ENCODE measurements around the gene ZNF462. TPM values are rescaled to one million over a fixed set of nuclear protein-coding genes. Genes with fewer than 3 reads are reported as not detected.
"Not testable (repeated sequence)": the region's sequence is repeated elsewhere in the genome, so short reads cannot be mapped to it uniquely, and the experiment has no call there.

The ZNF462 gene
- total RNA-seq, 1 donor from 2014 or later, result 154 TPM

DNA sequence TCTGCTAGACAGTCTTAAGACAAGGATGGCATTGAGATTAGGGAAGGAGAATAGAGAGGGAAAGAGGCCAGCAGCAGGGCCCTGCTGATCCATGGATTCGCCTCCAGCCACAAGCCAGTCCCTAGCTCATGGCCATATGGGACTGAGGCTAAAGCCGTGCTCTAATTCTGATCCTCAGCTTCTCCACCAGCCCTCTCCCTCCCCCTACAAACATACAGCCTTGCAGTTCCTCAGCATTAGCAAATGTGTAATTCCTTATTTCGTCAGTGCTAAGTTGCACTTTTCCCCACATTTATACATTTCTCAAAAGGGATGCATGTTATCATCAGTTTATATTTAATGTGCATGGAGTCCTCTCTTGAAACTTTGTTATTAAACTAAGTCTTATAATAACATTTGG is 34.8 kb downstream of the ZNF462 start:
- Mint-ChIP-seq H3K9me3 (peaks cover 30% of the 10 kb centered on the region), H3K36me3 (peaks cover 35% of the 10 kb centered on the region), H3K4me1 (peaks cover 49% of the 10 kb centered on the region), H3K27me3 (ENCODE audit: low read depth) (no peaks in the 10 kb centered on the region), H3K27ac (peak overlapping the region; percentile 89), H3K4me3 (no peak overlapping the region)
- TF ChIP-seq, protein P1, sequence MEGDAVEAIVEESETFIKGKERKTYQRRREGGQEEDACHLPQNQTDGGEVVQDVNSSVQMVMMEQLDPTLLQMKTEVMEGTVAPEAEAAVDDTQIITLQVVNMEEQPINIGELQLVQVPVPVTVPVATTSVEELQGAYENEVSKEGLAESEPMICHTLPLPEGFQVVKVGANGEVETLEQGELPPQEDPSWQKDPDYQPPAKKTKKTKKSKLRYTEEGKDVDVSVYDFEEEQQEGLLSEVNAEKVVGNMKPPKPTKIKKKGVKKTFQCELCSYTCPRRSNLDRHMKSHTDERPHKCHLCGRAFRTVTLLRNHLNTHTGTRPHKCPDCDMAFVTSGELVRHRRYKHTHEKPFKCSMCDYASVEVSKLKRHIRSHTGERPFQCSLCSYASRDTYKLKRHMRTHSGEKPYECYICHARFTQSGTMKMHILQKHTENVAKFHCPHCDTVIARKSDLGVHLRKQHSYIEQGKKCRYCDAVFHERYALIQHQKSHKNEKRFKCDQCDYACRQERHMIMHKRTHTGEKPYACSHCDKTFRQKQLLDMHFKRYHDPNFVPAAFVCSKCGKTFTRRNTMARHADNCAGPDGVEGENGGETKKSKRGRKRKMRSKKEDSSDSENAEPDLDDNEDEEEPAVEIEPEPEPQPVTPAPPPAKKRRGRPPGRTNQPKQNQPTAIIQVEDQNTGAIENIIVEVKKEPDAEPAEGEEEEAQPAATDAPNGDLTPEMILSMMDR (IDR thresholded peaks at IDR 0.05; ENCODE audit: unreplicated experiment), result no peak
- no peak for DNase-seq (ENCODE audit: low spot score in 2 of 2, unreplicated experiment in 2 of 2)

- peaks cover 61% of the 10 kb centered on the region for H3K36me3 Mint-ChIP-seq
Observed at GRCh38 chr9:106900523-106900922, 37.6 kb downstream of the ZNF462 start.

DNA sequence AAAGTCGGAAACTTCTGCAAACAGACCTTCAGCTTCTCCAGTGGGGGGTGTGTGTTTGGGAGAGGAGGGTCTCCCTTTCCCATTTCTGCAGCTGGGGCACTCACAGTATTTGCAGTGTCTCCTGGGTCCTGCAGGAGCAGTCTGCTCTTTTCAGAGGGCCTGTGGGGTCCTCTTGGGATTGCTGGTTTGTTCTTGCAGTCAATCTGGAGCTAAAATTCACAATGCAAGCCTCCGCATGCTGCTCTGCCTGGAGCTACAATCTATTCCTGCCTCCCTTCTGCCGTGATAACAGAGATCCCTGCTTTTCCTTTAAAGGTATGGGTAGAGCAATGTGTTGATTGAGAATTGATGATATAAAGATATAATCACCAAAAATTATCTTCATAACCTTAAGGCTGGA is 43.2 kb downstream of the ZNF462 start:
- H3K9me3 Mint-ChIP-seq, result peaks cover 55% of the 10 kb centered on the region

More at GRCh38 chr9:106900523-106900922, 37.6 kb downstream of the ZNF462 start:
- H3K9me3 Mint-ChIP-seq, result peaks cover 53% of the 10 kb centered on the region
- H3K27ac Mint-ChIP-seq; H3K27me3 Mint-ChIP-seq (ENCODE audit: low read depth); H3K4me3 Mint-ChIP-seq; DNase-seq (ENCODE audit: low spot score in 2 of 2, unreplicated experiment in 2 of 2): not testable (repeated sequence)
- H3K4me1 Mint-ChIP-seq, result peaks cover 28% of the 10 kb centered on the region

GRCh38 chr9:106911951-106912350 is 49.0 kb downstream of the ZNF462 start:
- peak overlapping the region; percentile 31 for H3K27ac Mint-ChIP-seq
- no peak overlapping the region for H3K4me3 Mint-ChIP-seq
- peaks cover 43% of the 10 kb centered on the region for H3K4me1 Mint-ChIP-seq
- no peaks in the 10 kb centered on the region for H3K27me3 Mint-ChIP-seq (ENCODE audit: low read depth)
- H3K36me3 Mint-ChIP-seq, result peaks cover 5% of the 10 kb centered on the region
- DNase-seq (ENCODE audit: low spot score in 2 of 2, unreplicated experiment in 2 of 2), result no peak
- peaks cover 3% of the 10 kb centered on the region for H3K9me3 Mint-ChIP-seq
- TF ChIP-seq, protein P1 (IDR thresholded peaks at IDR 0.05; ENCODE audit: unreplicated experiment), result no peak

More for the DNA sequence above, 43.2 kb downstream of the ZNF462 start:
- no peak for DNase-seq (ENCODE audit: low spot score in 2 of 2, unreplicated experiment in 2 of 2)
- Mint-ChIP-seq H3K27me3 (ENCODE audit: low read depth) (no peaks in the 10 kb centered on the region), H3K4me3 (no peak overlapping the region), H3K4me1 (peaks cover 10% of the 10 kb centered on the region), H3K36me3 (peaks cover 57% of the 10 kb centered on the region), H3K27ac (no peak overlapping the region)
- TF ChIP-seq, protein P1 (IDR thresholded peaks at IDR 0.05; ENCODE audit: unreplicated experiment), result no peak

DNA sequence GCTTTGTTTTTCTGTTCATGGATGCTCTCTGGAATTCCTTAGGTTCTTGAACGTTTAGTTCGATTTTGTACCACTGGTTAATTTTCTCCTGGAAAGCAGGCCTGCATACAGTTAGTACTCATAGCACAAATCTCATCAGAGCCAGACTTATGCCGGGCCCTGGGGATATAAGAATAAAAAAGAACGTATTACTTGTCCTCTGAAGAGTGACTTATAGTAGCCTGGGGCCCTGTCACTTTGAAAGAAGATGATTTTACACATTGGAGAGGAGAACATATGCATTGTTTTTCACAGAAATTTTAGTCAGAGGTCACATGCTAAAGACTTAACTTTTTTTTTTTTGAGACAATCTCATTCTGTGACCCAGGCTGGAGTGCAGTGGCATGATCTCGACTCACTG is 50.3 kb downstream of the ZNF462 start:
- no peak for DNase-seq (ENCODE audit: low spot score in 2 of 2, unreplicated experiment in 2 of 2)

GRCh38 chr9:106915851-106916250 is 52.9 kb downstream of the ZNF462 start:
- DNase-seq (ENCODE audit: low spot score in 2 of 2, unreplicated experiment in 2 of 2), result no peak
- H3K9me3 Mint-ChIP-seq, result no peaks in the 10 kb centered on the region
- peaks cover 9% of the 10 kb centered on the region for H3K36me3 Mint-ChIP-seq
- H3K4me3 Mint-ChIP-seq, result no peak overlapping the region
- peaks cover 57% of the 10 kb centered on the region for H3K4me1 Mint-ChIP-seq
- peak overlapping the region; percentile 98 for H3K27ac Mint-ChIP-seq
- H3K27me3 Mint-ChIP-seq (ENCODE audit: low read depth), result no peaks in the 10 kb centered on the region
- TF ChIP-seq, protein P1 (IDR thresholded peaks at IDR 0.05; ENCODE audit: unreplicated experiment), result no peak

More for the DNA sequence above, 50.3 kb downstream of the ZNF462 start:
- Mint-ChIP-seq H3K4me1 (peaks cover 49% of the 10 kb centered on the region), H3K27ac (peak overlapping the region; percentile 10), H3K4me3 (no peak overlapping the region), H3K27me3 (ENCODE audit: low read depth) (no peaks in the 10 kb centered on the region), H3K9me3 (no peaks in the 10 kb centered on the region), H3K36me3 (peaks cover 2% of the 10 kb centered on the region)
- TF ChIP-seq, protein P1 (IDR thresholded peaks at IDR 0.05; ENCODE audit: unreplicated experiment), result no peak
